Lower leg skin (tissue), 4 donors: ENCODE measurements around the gene TMEM150B. TPM values are rescaled to one million over a fixed set of nuclear protein-coding genes. Genes with fewer than 3 reads are reported as not detected.

ENCODE experiments used
- DNase-seq, 2 donors: peaks; one replicate each; pipeline ENCODE4 v3.0.0-alpha.2; 2019; ENCODE audit warnings: low spot score in 2 of 2
- H3K4me3 ChIP-seq: fragments of 200-600 bp; sonication (generic); 2 replicates; pipeline ENCODE4 v1.5.1; 2017; ENCODE audit warnings: mild to moderate bottlenecking, low read depth; ENCODE audit not compliant: poor library complexity, severe bottlenecking
- CTCF ChIP-seq, 3 donors: fragments of 450-650 bp; IDR thresholded peaks; one replicate each; pipeline ENCODE4 v1.5.1; 2016; ENCODE audit warnings: antibody characterized with exemption in 3 of 3, mild to moderate bottlenecking in 3 of 3, moderate library complexity in 2 of 3
- POLR2A ChIP-seq, 2 donors: fragments of 450-650 bp; IDR thresholded peaks; one replicate each; pipeline ENCODE4 v1.6.1; 2016 to 2017; ENCODE audit warnings: antibody characterized with exemption in 2 of 2, mild to moderate bottlenecking in 1 of 2, moderate library complexity in 1 of 2
- WGBS, 2 donors: methylation state at CpG; one replicate each; pipeline ENCODE4 v1.1.5; 2018; 5-methylcytosine and 5-hydroxymethylcytosine counted together
- intact Hi-C: fragments of 100-400 bp; cut with DNase I; formaldehyde crosslinking; loops from one replicate; pipeline ENCODE4 v1.15.0; 2023; ENCODE audit warnings: low total_unique reads
- total RNA-seq, 4 donors: library from RNA; depleted of rRNA; stranded (reverse); fragments of >200 nt; gene quantifications; one replicate each; pipeline ENCODE4 v1.1.0, GENCODE V29; 2016

Gene TMEM150B
- total RNA-seq, 4 donors from 2014 or later = 0.58 TPM; not detected in 3

- no peak for DNase-seq
- WGBS, 2 donors = 75 to 85% methylated on average over 37 to 39 of the region's 41 CpGs
- H3K4me3 ChIP-seq = no peak overlapping the region
- TF ChIP-seq POLR2A (IDR thresholded peaks at IDR 0.05) = no peak
- no peak for TF ChIP-seq CTCF (IDR thresholded peaks at IDR 0.05)
- intact Hi-C loops = no loop called here
These were observed 21.7 kb upstream of the TMEM150B start for GRCh38 chr19:55346725-55347441.

- no peak for DNase-seq
- H3K4me3 ChIP-seq = no peak overlapping the region
- intact Hi-C loops = no loop called here
- WGBS, 2 donors = 74 to 81% methylated on average over 43 of the region's 43 CpGs
- no peak for TF ChIP-seq CTCF (IDR thresholded peaks at IDR 0.05)
These were observed 20.9 kb upstream of the TMEM150B start for GRCh38 chr19:55345818-55346724.

- no peak for DNase-seq
- 87 to 90% methylated on average over 22 of the region's 22 CpGs for WGBS, 2 donors
- TF ChIP-seq POLR2A (IDR thresholded peaks at IDR 0.05) = no peak
- TF ChIP-seq CTCF (IDR thresholded peaks at IDR 0.05) = no peak
- H3K4me3 ChIP-seq = no peak overlapping the region
- intact Hi-C loops = no loop called here
These were observed 20.1 kb upstream of the TMEM150B start for GRCh38 chr19:55345101-55345817.

- intact Hi-C loops = no loop called here
- DNase-seq = no peak
- no peak overlapping the region for H3K4me3 ChIP-seq
- WGBS, 2 donors = 69 to 70% methylated on average over 9 of the region's 9 CpGs
- TF ChIP-seq CTCF (IDR thresholded peaks at IDR 0.05) (no peak), POLR2A (IDR thresholded peaks at IDR 0.05) (no peak)
These were observed 19.3 kb upstream of the TMEM150B start for GRCh38 chr19:55344444-55344843.

- intact Hi-C loops = no loop called here
- H3K4me3 ChIP-seq = no peak overlapping the region
- WGBS, 2 donors = 81 to 90% methylated on average over 27 to 38 of the region's 50 CpGs
- TF ChIP-seq CTCF (IDR thresholded peaks at IDR 0.05) (no peak), POLR2A (IDR thresholded peaks at IDR 0.05) (no peak)
- no peak for DNase-seq
These were observed 16.7 kb upstream of the TMEM150B start for GRCh38 chr19:55341595-55342531.
